LNCAP (cell line): ENCODE measurements around the gene KSR1.

Source experiments
- CTCF ChIP-seq: fragments of 450-650 bp; IDR thresholded peaks from 2 replicates; pipeline ENCODE4 v1.5.1; 2017; ENCODE audit warnings: mild to moderate bottlenecking

KSR1 gene

GRCh38 chr17:27602721-27603420 lies 146.6 kb downstream of the KSR1 start:
- peak; percentile 96 for TF ChIP-seq CTCF

DNA sequence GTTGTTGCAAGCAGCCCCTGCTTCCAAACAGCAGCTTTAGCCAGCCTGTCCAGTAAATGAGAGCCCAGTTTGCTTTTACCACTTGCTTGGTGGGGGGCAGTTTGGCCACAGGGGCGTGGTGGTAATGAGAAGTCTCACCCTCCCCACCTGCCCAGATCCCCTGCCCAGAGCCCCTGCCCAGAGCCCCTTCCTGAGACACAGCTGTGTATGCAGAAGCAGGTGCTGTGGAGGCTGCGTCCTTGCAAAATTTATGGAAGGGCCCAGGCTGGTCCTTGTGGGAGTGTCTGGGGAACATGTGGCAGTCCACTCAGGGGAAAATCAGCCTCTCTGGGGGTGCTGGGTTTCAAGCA lies 147.1 kb downstream of the KSR1 start:
- TF ChIP-seq CTCF: peak; percentile 6; the same call in 1 of the 2 replicates

DNA sequence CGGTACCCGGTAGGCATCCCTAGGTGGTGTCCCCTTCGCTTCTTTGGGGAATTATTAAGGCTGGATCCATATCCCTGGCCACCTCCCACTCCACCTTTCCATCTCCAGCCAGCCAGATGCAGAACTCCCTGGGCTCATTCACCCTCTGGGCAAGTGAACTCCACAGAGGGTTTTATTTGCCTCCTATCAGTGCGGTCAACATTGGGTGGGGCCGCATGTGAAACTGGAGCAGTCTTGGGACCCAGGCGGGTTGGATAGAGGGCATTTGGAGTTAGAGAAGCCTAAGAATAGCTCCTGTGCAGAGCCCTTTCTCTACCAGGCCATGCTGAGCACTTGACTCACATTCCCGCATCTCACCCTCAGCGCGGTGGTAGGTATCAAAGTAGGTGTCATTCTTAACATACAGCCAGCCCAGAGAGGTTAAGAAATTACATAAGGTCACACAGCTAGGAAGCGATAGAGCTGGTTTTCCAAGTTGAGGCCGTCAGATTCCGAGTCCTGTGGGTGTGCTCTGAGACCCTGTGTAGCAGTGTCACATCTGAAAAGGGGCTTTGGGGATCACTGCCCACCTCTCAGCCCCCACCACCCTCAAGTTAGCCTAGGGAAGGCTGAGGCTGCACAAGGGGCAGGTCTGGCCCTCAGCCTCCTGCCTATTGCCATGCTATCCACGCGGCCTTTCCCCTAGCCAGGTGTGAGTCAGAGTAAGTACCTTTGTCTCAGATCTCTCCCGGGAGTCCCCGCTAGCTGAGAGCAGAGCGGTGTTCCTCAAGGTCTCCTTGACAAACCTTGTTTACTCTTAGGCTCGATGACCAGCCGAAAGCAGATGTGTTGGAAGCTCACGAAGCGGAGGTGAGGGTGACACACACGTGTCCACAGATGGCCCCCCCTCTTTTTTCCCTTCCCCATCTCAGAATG lies 147.9 kb downstream of the KSR1 start:
- TF ChIP-seq CTCF: no peak

GRCh38 chr17:27605409-27605808 lies 149.2 kb downstream of the KSR1 start:
- no peak for TF ChIP-seq CTCF

DNA sequence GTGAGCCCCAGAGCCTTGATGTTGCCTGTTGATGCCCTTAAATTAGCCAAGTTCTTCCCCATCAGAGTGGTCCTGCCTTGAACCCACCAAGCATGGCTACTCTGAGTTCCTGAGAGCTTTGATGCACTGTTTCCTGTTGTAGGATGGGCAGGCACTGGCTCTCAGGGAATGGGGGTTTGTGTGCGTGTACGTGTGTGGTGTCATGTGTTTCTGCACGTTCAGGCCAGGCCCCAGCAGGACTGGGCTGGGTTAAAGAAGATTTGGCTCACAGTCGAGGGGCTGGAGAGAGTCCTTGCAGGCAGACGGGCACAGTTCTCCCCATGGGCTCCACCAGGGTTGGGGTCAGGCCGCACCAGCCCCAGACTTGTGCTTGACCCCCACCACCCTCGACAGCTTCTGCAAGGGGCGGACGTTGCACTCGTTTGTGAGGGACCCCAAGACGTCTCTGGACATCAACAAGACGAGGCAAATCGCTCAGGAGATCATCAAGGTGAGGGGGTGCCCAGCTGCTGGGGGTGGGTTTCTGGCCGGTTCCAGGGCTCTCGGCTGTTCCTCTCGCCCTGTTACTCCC lies 151.4 kb downstream of the KSR1 start:
- no peak for TF ChIP-seq CTCF

DNA sequence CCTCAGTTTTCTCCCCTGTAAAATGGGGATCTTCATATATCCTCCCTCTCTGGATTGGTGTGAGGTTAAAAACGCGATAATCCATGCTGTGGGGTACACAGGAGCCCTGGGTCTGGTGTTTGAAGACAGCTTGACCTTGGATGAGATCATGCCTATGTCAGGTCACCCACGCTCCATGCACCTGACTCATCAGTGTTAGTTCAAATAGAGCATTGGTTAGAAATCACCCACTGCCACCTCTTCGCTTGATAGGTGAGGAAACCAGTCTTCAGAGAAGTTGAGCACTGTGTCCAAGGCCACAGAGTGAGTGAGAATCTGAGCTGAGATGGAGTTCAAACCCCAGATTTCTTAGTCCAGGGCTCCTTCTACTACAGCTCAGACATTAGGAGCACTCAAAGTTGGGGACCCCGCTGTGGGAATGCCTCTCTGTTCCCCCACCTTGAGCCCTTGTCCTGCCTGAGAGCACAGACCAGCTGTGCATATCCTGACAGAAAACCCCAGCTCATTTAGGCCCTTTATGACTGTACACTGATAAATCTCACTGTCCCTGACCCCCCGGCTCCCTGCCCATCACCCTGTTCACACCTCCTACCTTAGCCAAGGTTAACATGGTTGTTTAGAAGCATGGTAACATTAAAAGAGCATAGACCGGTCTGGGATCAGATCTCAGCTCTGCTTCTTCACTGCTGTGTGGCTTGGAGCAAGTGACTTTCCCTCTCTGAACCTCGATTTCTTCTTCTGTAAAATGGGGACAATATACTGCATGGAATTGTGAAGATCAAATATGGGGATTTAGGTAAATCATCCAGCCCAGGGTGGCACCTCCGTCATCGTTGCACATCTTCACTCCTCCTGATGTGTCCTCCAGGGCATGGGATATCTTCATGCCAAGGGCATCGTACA lies 152.3 kb downstream of the KSR1 start:
- no peak for TF ChIP-seq CTCF
